Measurements from ENCODE around the gene TPK1.
"Not testable (repeated sequence)": the region's sequence is repeated elsewhere in the genome, so short reads cannot be mapped to it uniquely, and the experiment has no call there.

TPK1 gene

DNA sequence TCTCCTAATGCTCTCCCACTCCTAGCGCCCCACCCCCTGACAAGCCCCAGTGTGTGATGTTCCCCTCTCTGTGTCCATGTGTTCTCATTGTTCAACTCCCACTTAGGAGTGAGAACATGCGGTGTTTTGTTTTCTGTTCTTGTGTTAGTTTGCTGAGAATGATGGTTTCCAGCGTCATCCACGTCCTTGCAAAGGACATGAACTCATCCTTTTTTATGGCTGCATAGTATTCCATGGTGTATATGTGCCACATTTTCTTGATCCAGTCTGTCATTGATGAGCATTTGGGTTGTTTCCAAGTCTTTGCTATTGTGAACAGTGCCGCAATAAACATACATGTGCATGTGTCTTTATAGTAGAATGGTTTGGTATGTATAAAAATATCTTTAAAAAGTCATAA is 261.1 kb downstream of the TPK1 start:
- ATAC-seq (replicated peaks); H3K27ac Mint-ChIP-seq; H3K9me3 Mint-ChIP-seq; DNase-seq; H3K27me3 Mint-ChIP-seq; H3K4me1 Mint-ChIP-seq; H3K4me3 Mint-ChIP-seq: not testable (repeated sequence)
- H3K36me3 Mint-ChIP-seq, result peaks cover 8 to 16% of the 10 kb centered on the region in 2 donors

DNA sequence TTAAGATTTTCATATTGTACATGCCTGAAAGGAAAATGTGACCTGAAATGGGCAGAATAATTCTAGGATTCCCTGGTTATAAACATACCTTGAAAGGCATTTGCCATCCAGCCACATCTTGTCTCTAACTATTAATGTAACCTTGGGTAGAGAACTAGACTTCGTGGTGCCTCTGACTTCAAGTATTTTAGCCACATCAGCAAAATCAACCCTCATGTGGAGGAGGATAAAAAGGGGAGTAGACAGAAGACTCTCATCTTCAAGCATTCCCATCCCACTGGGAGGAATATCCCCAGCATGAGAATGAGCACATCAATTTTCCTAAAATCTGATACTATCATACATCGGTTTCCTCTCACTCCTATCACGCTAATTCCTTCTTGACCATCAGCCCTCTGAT is 267.6 kb downstream of the TPK1 start:
- Mint-ChIP-seq H3K9me3 (peaks cover 9 to 10% of the 10 kb centered on the region in 2 donors), H3K4me3 (no peak overlapping the region), H3K4me1 (no peaks in the 10 kb centered on the region), H3K27me3 (no peaks in the 10 kb centered on the region), H3K27ac (no peak overlapping the region), H3K36me3 (peaks cover 13 to 19% of the 10 kb centered on the region in 2 donors)
- ATAC-seq (replicated peaks), result no peak
- DNase-seq, result no peak

DNA sequence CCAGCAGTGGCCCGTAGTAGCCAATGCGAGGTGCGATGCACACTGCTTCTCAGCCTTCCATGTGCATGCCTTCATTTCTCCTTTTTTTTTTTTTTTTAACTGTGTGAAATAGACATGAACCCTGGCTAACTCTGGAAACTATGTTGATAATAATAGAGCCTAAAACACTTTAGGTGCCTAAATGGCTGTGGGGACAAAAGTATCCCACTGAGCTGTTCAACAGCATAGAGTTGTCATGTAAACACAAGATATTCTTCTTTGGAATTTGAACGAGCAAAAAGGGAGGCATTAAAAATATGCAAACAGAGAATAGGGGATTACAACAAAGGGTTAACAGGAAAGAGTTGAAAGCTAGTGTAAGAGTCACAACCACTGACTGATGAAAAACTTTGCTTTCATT is 270.3 kb downstream of the TPK1 start:
- H3K9me3 Mint-ChIP-seq, result peaks cover 9 to 10% of the 10 kb centered on the region in 2 donors
- no peak for DNase-seq
- H3K27me3 Mint-ChIP-seq, result no peaks in the 10 kb centered on the region
- H3K4me1 Mint-ChIP-seq, result no peaks in the 10 kb centered on the region
- ATAC-seq (replicated peaks), result no peak
- H3K27ac Mint-ChIP-seq, result no peak overlapping the region
- H3K36me3 Mint-ChIP-seq, result peaks cover 17 to 23% of the 10 kb centered on the region in 2 donors
- H3K4me3 Mint-ChIP-seq, result no peak overlapping the region

GRCh38 chr7:144549861-144550260 is 286.0 kb downstream of the TPK1 start:
- ATAC-seq (replicated peaks) (no peak), DNase-seq (no peak)
- Mint-ChIP-seq H3K27me3 (no peaks in the 10 kb centered on the region), H3K4me1 (no peaks in the 10 kb centered on the region), H3K27ac (no peak overlapping the region), H3K9me3 (no peaks in the 10 kb centered on the region), H3K36me3 (peaks cover 6 to 9% of the 10 kb centered on the region in 2 donors), H3K4me3 (no peak overlapping the region)

- no peak overlapping the region for H3K27ac Mint-ChIP-seq
- no peaks in the 10 kb centered on the region for H3K27me3 Mint-ChIP-seq
- peaks cover 8 to 14% of the 10 kb centered on the region in 2 donors for H3K36me3 Mint-ChIP-seq
- no peaks in the 10 kb centered on the region for H3K4me1 Mint-ChIP-seq
- H3K4me3 Mint-ChIP-seq, result no peak overlapping the region
- DNase-seq (no peak), ATAC-seq (replicated peaks) (no peak)
- H3K9me3 Mint-ChIP-seq, result no peaks in the 10 kb centered on the region
These were observed 287.3 kb downstream of the TPK1 start for GRCh38 chr7:144548556-144548955.

GRCh38 chr7:144547888-144548287 is 288.0 kb downstream of the TPK1 start:
- H3K36me3 Mint-ChIP-seq, result peaks cover 10 to 17% of the 10 kb centered on the region in 2 donors
- DNase-seq, result no peak
- no peaks in the 10 kb centered on the region for H3K4me1 Mint-ChIP-seq

DNA sequence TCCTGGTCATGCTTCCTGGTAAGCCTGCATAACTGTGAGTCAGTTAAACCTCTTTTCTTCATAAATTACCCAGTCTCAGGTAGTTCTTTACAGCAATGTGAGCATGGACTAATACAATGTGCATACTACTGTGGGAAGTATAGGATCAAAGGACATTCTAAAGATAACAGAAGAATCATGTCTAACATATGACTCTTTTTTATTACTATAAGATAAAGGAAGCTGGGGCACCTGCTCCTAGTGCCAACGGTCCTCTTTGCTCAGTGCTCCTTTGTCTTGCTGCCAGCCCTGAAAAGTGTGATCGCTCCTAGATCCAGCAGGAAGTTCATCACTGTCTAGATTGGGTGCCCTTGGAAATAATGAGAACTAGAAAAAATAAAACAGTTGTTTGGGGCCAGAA is 289.1 kb downstream of the TPK1 start:
- Mint-ChIP-seq H3K27ac (no peak overlapping the region), H3K36me3 (peaks cover 13 to 23% of the 10 kb centered on the region in 2 donors), H3K27me3 (no peaks in the 10 kb centered on the region), H3K4me1 (no peaks in the 10 kb centered on the region), H3K4me3 (no peak overlapping the region), H3K9me3 (no peaks in the 10 kb centered on the region)
- ATAC-seq (replicated peaks) (no peak), DNase-seq (no peak)

More at GRCh38 chr7:144547888-144548287, 288.0 kb downstream of the TPK1 start:
- ATAC-seq (replicated peaks), result no peak
- Mint-ChIP-seq H3K27ac (no peak overlapping the region), H3K4me3 (no peak overlapping the region), H3K27me3 (no peaks in the 10 kb centered on the region), H3K9me3 (no peaks in the 10 kb centered on the region)

DNA sequence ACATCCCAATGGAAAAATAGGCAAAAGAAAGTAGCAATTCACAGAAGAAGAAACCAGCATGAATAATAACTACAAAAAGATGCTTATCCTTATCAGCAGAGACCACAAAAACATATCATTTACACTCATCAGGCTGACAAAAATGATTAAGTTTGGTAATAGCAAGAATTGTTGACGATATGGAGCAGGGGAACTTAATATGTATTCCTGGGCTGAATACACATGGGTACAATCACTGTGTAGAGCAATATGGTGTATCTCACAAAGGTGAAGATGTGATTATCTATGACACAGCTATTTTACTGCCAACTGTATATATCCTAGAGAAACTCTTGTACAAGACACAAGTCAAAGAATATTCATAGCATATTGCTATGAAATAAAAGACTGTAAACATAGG is 290.5 kb downstream of the TPK1 start:
- Mint-ChIP-seq H3K27me3 (no peaks in the 10 kb centered on the region), H3K27ac (no peak overlapping the region), H3K36me3 (peaks cover 16 to 26% of the 10 kb centered on the region in 2 donors), H3K9me3 (peaks cover 0 to 2% of the 10 kb centered on the region in 2 donors), H3K4me3 (no peak overlapping the region), H3K4me1 (no peaks in the 10 kb centered on the region)
- DNase-seq, result no peak
- no peak for ATAC-seq (replicated peaks)

- H3K9me3 Mint-ChIP-seq, result peaks cover 0 to 4% of the 10 kb centered on the region in 2 donors
- no peak overlapping the region for H3K27ac Mint-ChIP-seq
- peaks cover 2 to 4% of the 10 kb centered on the region in 2 donors for H3K4me1 Mint-ChIP-seq
- DNase-seq (no peak), ATAC-seq (replicated peaks) (no peak)
- peaks cover 18 to 21% of the 10 kb centered on the region in 2 donors for H3K36me3 Mint-ChIP-seq
- no peaks in the 10 kb centered on the region for H3K27me3 Mint-ChIP-seq
- H3K4me3 Mint-ChIP-seq, result no peak overlapping the region
These were observed 301.0 kb downstream of the TPK1 start for GRCh38 chr7:144534655-144535395.

DNA sequence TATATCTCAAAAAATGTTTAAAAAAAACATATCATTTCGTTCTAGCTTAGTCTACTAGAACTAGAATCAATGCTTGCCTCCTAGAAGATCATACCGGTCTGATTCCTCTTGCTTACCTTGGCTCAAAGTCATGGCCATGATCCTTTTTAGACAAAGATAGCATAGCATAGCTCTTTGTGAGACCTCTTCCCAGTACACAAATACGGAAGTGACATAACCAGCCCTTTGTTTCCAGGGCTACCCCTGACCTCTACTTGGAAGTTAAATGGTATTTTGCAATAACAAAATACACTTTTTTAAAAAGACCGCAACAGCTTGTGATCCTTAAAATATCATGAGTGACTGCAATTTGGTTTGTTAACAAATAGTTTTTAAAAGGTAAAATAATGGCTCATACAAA is 301.7 kb downstream of the TPK1 start:
- peaks cover 4 to 10% of the 10 kb centered on the region in 2 donors for H3K4me1 Mint-ChIP-seq
- DNase-seq, result no peak
- no peak for ATAC-seq (replicated peaks)
- peaks cover 0 to 4% of the 10 kb centered on the region in 2 donors for H3K9me3 Mint-ChIP-seq
- no peak overlapping the region for H3K27ac Mint-ChIP-seq
- no peaks in the 10 kb centered on the region for H3K27me3 Mint-ChIP-seq
- H3K4me3 Mint-ChIP-seq, result no peak overlapping the region
- peaks cover 18 to 21% of the 10 kb centered on the region in 2 donors for H3K36me3 Mint-ChIP-seq

GRCh38 chr7:144531181-144531580 is 304.7 kb downstream of the TPK1 start:
- H3K27ac Mint-ChIP-seq, result no peak overlapping the region
- H3K9me3 Mint-ChIP-seq, result peaks cover 0 to 2% of the 10 kb centered on the region in 2 donors
- no peaks in the 10 kb centered on the region for H3K27me3 Mint-ChIP-seq
- ATAC-seq (replicated peaks) (no peak), DNase-seq (no peak)
- peaks cover 14 to 17% of the 10 kb centered on the region in 2 donors for H3K36me3 Mint-ChIP-seq
- no peak overlapping the region for H3K4me3 Mint-ChIP-seq
- H3K4me1 Mint-ChIP-seq, result peaks cover 5 to 12% of the 10 kb centered on the region in 2 donors

DNA sequence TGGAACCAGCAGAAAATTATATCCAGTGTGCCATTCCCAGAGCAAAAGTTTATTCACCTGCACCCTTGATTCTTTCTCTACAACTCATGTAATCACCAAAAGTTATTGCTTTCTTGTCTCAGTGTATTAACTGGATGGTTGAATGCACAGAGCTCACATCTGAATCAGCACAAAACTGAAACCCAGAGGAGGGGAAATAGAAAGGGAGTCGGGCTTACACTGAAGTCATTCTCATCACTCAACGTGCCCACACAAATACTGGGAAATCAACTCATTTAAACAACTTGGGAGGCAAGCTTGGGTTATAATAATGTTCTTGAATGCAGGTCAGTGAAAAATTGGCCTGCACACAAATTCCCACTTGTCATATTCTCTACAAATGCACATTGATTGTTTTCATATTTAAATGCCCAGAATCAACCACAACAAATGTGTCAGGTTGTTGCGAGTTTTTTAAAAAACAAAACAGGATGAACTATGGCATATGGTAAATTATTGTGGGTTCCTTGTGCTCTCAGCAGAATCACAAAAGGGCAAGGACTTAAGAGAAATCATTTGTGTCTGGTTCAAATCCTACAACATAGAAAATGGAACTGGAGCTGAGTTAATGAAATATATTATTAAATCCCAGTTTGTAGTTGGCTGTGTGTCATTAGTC is 306.5 kb downstream of the TPK1 start:
- H3K27me3 Mint-ChIP-seq, result no peaks in the 10 kb centered on the region
- peak; percentile 92 to 94 for ATAC-seq (replicated peaks)
- H3K4me1 Mint-ChIP-seq, result peaks cover 5 to 12% of the 10 kb centered on the region in 2 donors
- H3K36me3 Mint-ChIP-seq, result peaks cover 7 to 16% of the 10 kb centered on the region in 2 donors
- H3K9me3 Mint-ChIP-seq, result no peaks in the 10 kb centered on the region
- no peak overlapping the region for H3K4me3 Mint-ChIP-seq
- H3K27ac Mint-ChIP-seq, result no peak overlapping the region
- no peak for DNase-seq

DNA sequence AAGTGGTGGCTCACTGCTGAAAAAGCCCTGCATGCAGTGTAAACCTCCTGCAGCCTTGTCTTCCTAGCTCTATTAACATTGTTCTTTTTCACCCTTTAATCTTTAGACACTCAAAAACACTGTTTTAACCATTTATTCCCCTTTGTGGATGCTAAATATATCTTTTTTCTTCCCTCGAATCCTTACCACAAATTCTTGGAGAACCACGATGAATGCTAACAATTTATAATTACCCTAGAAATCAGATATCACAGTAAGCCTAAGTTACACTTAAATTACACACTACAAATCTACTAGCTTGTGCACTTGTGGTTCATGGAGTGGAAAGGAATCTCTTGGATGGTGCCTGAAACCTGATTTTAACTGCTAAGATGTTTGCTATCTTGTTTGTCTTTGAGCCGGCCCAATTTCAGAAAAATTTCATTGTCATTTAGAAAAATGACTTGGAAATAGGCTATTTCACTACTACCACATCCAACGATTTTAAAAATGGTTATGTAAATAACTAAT is 307.3 kb downstream of the TPK1 start:
- no peak for ATAC-seq (replicated peaks)
- peaks cover 5 to 12% of the 10 kb centered on the region in 2 donors for H3K4me1 Mint-ChIP-seq

GRCh38 chr7:144527051-144527471 is 308.8 kb downstream of the TPK1 start:
- ATAC-seq (replicated peaks), result no peak
- Mint-ChIP-seq H3K4me1 (peaks cover 5 to 12% of the 10 kb centered on the region in 2 donors), H3K9me3 (no peaks in the 10 kb centered on the region), H3K27ac (no peak overlapping the region), H3K27me3 (no peaks in the 10 kb centered on the region), H3K4me3 (no peak overlapping the region), H3K36me3 (peaks cover 4 to 10% of the 10 kb centered on the region in 2 donors)
- DNase-seq, result no peak

More for the DNA sequence above, 307.3 kb downstream of the TPK1 start:
- DNase-seq, result no peak
- Mint-ChIP-seq H3K27me3 (no peaks in the 10 kb centered on the region), H3K27ac (no peak overlapping the region), H3K9me3 (no peaks in the 10 kb centered on the region), H3K4me3 (no peak overlapping the region), H3K36me3 (peaks cover 7 to 14% of the 10 kb centered on the region in 2 donors)

GRCh38 chr7:144525956-144526355 is 309.9 kb downstream of the TPK1 start:
- no peak overlapping the region for H3K27ac Mint-ChIP-seq
- no peak overlapping the region for H3K4me3 Mint-ChIP-seq
- H3K36me3 Mint-ChIP-seq, result peaks cover 6 to 14% of the 10 kb centered on the region in 2 donors
- H3K4me1 Mint-ChIP-seq, result peaks cover 8 to 17% of the 10 kb centered on the region in 2 donors
- ATAC-seq (replicated peaks) (no peak), DNase-seq (no peak)
- H3K9me3 Mint-ChIP-seq, result no peaks in the 10 kb centered on the region
- H3K27me3 Mint-ChIP-seq, result no peaks in the 10 kb centered on the region
